Prostate gland (tissue), 2 donors: ENCODE measurements around the gene FBXO42. TPM values are rescaled to one million over a fixed set of nuclear protein-coding genes. Genes with fewer than 3 reads are reported as not detected.
"Not testable (repeated sequence)": the region's sequence is repeated elsewhere in the genome, so short reads cannot be mapped to it uniquely, and the experiment has no call there.

Experiments
- DNase-seq: peaks from one replicate; pipeline ENCODE4 v3.0.0-alpha.2; 2019; ENCODE audit warnings: low spot score
- H3K27ac ChIP-seq, 2 donors: fragments of 200-600 bp; sonication (generic); 2 replicates each; pipeline ENCODE4 v1.5.1; 2017 to 2019
- H3K27me3 ChIP-seq: fragments of 200-600 bp; sonication (generic); replicated peaks from 2 replicates; pipeline ENCODE4 v1.5.1; 2019; ENCODE audit not compliant: insufficient read depth
- H3K36me3 ChIP-seq, 2 donors: fragments of 200-600 bp; sonication (generic); 1 replicate in 1 of 2; 2 replicates in 1 of 2; pipeline versions ENCODE4 v1.5.1 to v1.8.1; 2017 to 2019
- H3K4me1 ChIP-seq: fragments of 200-600 bp; sonication (generic); replicated peaks from 2 replicates; pipeline ENCODE4 v1.5.1; 2019
- H3K4me3 ChIP-seq, 2 donors: fragments of 200-600 bp; sonication (generic); 2 replicates each; pipeline ENCODE4 v1.5.1; 2017 to 2019
- H3K9me3 ChIP-seq: fragments of 200-600 bp; sonication (generic); 2 replicates; pipeline ENCODE4 v1.5.1; 2017
- POLR2A ChIP-seq: fragments of 450-650 bp; IDR thresholded peaks from one replicate; pipeline ENCODE4 v1.6.1; 2016; ENCODE audit warnings: antibody characterized with exemption, mild to moderate bottlenecking
- POLR2AphosphoS5 ChIP-seq: sonication (generic); formaldehyde crosslinking; IDR thresholded peaks from one replicate; pipeline ENCODE4 v1.6.1; 2017; ENCODE audit warnings: antibody characterized with exemption
- WGBS: methylation state at CpG from one replicate; pipeline ENCODE4 v1.1.5; 2018; 5-methylcytosine and 5-hydroxymethylcytosine counted together
- intact Hi-C: fragments of 100-400 bp; cut with DNase I; formaldehyde crosslinking; loops from one replicate; pipeline ENCODE4 v1.14.2; 2022
- total RNA-seq, 2 donors: library from RNA; depleted of rRNA; stranded (reverse); fragments of >200 nt; gene quantifications; one replicate each; pipeline ENCODE4 v1.1.0, GENCODE V29; 2016
- TF ChIP-seq, protein P1 (sequence below), 4 experiments: fragments of 200-600 bp in 2 of 4; fragments of 450-650 bp in 2 of 4; sonication (generic) in 2 of 4; IDR thresholded peaks; 1 replicate in 3 of 4; 2 replicates in 1 of 4; pipeline ENCODE4 v1.5.1; 2016 to 2019; ENCODE audit warnings: antibody characterized with exemption in 4 of 4, mild to moderate bottlenecking in 2 of 4, moderate library complexity in 2 of 4

FBXO42 gene
- total RNA-seq, 2 donors from 2014 or later, result 26.6 to 52.6 TPM

DNA sequence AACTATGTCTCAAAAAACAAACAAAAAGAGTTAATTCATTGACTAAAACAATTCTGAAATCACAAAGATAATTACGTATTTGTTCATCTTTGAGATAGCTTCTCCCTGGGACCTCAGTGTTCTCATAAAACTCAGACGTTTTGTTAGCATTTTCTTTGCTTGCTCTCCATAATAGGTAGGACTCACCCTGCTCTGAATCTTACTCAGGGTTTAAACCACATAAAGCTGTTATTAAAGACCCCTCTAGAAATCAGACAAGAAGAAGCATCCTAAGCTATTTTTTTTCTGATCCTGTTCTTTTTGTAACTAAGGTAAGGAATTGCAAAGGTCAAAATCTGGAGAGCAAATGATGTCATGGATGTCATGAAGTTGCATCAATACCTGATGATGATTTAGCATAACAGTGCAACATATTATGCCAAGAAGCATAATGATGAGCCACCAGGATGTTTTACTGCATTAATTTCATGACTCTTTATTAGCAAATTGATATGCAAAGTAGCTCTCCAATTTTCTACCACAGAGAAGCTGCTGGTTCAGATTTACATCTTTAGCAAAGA, 2.4 kb downstream of the FBXO42 start:
- Histone ChIP-seq H3K36me3 (no peaks in the 10 kb centered on the region), H3K4me3 (peak overlapping the region in 1 of 2 donors; percentile 7), H3K9me3 (no peaks in the 10 kb centered on the region), H3K27ac (peak overlapping the region; percentile 96 to 98), H3K4me1 (peaks cover 3% of the 10 kb centered on the region), H3K27me3 (no peaks in the 10 kb centered on the region)
- 9% methylated on average over 2 of the region's 2 CpGs for WGBS
- TF ChIP-seq POLR2AphosphoS5, result peak; percentile 44
- TF ChIP-seq POLR2A, result no peak
- no peak for DNase-seq
- intact Hi-C loops, result loop anchor here (5.0 kb wide), 3 partner anchors 103 to 268 kb away; no protein-coding TSS in a partner anchor

DNA sequence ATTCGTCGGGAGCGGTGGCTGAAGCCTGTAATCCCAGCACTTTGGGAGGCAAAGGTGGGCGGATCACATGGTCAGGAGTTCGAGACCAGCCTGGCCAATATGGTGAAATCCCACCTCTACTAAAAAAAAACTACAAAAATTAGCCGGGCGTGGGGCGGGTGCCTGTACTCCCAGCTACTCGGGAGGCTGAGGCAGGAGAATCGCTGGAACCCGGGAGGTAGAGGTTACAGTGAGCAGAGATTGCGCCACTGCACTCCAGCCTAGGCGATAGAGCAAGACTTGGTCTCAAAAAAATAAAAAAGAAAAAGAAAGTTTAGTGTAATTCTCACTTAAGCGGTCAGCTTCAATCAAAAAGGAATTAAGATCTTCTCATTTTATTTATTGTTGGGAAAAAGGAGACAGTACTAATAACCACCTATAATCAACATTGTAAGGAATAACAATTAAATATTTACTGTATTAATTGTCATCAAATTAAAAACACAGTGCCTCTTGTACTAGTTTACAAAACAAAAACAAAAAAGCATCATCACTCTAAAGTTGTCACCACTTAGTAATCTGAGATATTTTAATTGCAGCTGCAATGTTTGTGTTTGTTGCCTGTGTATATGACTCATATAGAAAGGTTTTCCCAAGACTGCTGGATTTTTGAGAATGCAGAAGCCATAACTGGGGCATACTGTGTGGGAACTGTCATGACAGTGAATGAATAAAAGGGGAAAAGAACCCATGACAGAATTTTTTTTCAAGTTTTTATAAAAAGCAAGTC, 3.7 kb downstream of the FBXO42 start:
- WGBS, result 94% methylated on average over 14 of the region's 14 CpGs
- TF ChIP-seq POLR2AphosphoS5 (no peak), POLR2A (no peak)
- TF ChIP-seq, protein P1, sequence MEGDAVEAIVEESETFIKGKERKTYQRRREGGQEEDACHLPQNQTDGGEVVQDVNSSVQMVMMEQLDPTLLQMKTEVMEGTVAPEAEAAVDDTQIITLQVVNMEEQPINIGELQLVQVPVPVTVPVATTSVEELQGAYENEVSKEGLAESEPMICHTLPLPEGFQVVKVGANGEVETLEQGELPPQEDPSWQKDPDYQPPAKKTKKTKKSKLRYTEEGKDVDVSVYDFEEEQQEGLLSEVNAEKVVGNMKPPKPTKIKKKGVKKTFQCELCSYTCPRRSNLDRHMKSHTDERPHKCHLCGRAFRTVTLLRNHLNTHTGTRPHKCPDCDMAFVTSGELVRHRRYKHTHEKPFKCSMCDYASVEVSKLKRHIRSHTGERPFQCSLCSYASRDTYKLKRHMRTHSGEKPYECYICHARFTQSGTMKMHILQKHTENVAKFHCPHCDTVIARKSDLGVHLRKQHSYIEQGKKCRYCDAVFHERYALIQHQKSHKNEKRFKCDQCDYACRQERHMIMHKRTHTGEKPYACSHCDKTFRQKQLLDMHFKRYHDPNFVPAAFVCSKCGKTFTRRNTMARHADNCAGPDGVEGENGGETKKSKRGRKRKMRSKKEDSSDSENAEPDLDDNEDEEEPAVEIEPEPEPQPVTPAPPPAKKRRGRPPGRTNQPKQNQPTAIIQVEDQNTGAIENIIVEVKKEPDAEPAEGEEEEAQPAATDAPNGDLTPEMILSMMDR (IDR thresholded peaks at IDR 0.05), result no peak
- no peak for DNase-seq
- no peaks in the 10 kb centered on the region for H3K9me3 ChIP-seq
- intact Hi-C loops, result no loop called here
- H3K4me1 ChIP-seq, result peaks cover 3% of the 10 kb centered on the region
- H3K27me3 ChIP-seq, result no peaks in the 10 kb centered on the region
- H3K36me3 ChIP-seq, result no peaks in the 10 kb centered on the region
- H3K4me3 ChIP-seq, result no peak overlapping the region
- peak overlapping the region; percentile 96 to 98 for H3K27ac ChIP-seq

DNA sequence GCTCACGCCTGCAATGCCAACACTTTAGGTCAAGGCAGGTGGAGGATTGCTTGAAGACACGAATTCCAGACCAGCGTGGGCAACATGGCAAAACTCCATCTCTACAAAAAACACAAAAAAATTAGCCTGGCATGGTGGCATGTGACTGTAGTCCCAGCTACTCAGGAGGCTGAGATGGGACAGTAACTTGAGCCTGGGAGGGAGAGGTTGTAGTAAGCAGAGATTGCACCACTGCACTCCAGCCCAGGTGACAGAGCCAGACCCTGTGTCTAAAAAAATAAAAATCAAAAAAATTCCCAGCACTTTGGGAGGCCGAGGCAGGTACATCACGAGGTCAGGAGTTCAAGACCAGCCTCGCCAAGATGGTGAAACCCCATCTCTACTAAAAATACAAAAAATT, 9.0 kb downstream of the FBXO42 start:
- WGBS, result 92% methylated on average over 6 of the region's 6 CpGs
- H3K27ac ChIP-seq, H3K36me3 ChIP-seq, intact Hi-C loops, DNase-seq, H3K4me1 ChIP-seq, H3K4me3 ChIP-seq, H3K27me3 ChIP-seq, H3K9me3 ChIP-seq: not testable (repeated sequence)

GRCh38 chr1:16342331-16343062, 9.8 kb downstream of the FBXO42 start:
- TF ChIP-seq POLR2AphosphoS5 (no peak), POLR2A (no peak)
- TF ChIP-seq, protein P1 (IDR thresholded peaks at IDR 0.05), result no peak
- 85% methylated on average over 10 of the region's 10 CpGs for WGBS
- no peak for DNase-seq
- Histone ChIP-seq H3K27me3 (no peaks in the 10 kb centered on the region), H3K4me3 (no peak overlapping the region), H3K9me3 (no peaks in the 10 kb centered on the region), H3K27ac (no peak overlapping the region), H3K4me1 (no peaks in the 10 kb centered on the region), H3K36me3 (no peaks in the 10 kb centered on the region)
- intact Hi-C loops, result no loop called here

- intact Hi-C loops, result no loop called here
- Histone ChIP-seq H3K9me3 (no peaks in the 10 kb centered on the region), H3K4me3 (no peak overlapping the region), H3K27ac (no peak overlapping the region), H3K36me3 (no peaks in the 10 kb centered on the region), H3K4me1 (no peaks in the 10 kb centered on the region), H3K27me3 (no peaks in the 10 kb centered on the region)
- 97% methylated on average over 1 of the region's 1 CpG for WGBS
- no peak for DNase-seq
- TF ChIP-seq POLR2A, result no peak
- TF ChIP-seq POLR2AphosphoS5, result no peak
- TF ChIP-seq, protein P1 (IDR thresholded peaks at IDR 0.05), result no peak
Observed at GRCh38 chr1:16340673-16341072, 11.6 kb downstream of the FBXO42 start.
